HCT116 (cell line): ENCODE measurements around the gene ZSCAN26. TPM values are rescaled to one million over a fixed set of nuclear protein-coding genes. Genes with fewer than 3 reads are reported as not detected.

Experiments
- ATAC-seq: fragments of 200-7000 bp; cut with Tn5 transposase; 2 replicates; pipeline ENCODE4 v1.9.1; 2020; ENCODE audit warnings: mild to moderate bottlenecking, moderate library complexity
- BruUV-seq: library from RNA; stranded (reverse); fragments of 400-500 nt; replicated peaks from 2 replicates; lab custom pipeline; 2021; lab: Mats Ljungman, UMichigan
- CTCF ChIA-PET: fragments of 300-600 bp; sonication (Branson Sonifier 250); formaldehyde crosslinking; loops from one replicate; lab custom pipeline; 2021; ENCODE audit warnings: antibody characterized with exemption; lab: Charles Lee
- POLR2A ChIA-PET: fragments of 300-600, 350-600 bp; sonication (Branson Sonifier 250); formaldehyde crosslinking; loops from one replicate; lab custom pipeline; 2021; ENCODE audit warnings: antibody characterized with exemption; lab: Charles Lee
- RAD21 ChIA-PET, 2 experiments: fragments of 300-600 bp; sonication (Branson Sonifier 250); formaldehyde crosslinking; loops; one replicate each; lab custom pipeline; 2023; ENCODE audit warnings: low total read pairs in 2 of 2; ENCODE audit not compliant: uncharacterized antibody in 2 of 2, unreplicated experiment in 2 of 2, low non-redundant PET in 1 of 2; lab: Charles Lee
- DNase-seq: peaks from one replicate; pipeline ENCODE4 v3.0.0-alpha.2; 2010; ENCODE audit warnings: low read depth, low spot score
- H2AFZ ChIP-seq: fragments of 200-600 bp; shearing (Covaris generic), sonication (generic); 2 replicates; pipeline ENCODE4 v1.6.1; 2017; ENCODE audit warnings: low read depth, mixed run types, mixed read lengths, antibody characterized with exemption, low read length; ENCODE audit not compliant: poor library complexity, severe bottlenecking
- H3K27ac ChIP-seq: 2 replicates; pipeline ENCODE4 v1.5.1; 2012; ENCODE audit warnings: low read depth, low read length
- H3K27me3 ChIP-seq: fragments of 200-600 bp; sonication (generic); 2 replicates; pipeline ENCODE4 v1.6.1; 2016; ENCODE audit warnings: mixed run types, low read length, mixed read lengths; ENCODE audit not compliant: insufficient read depth
- H3K36me3 ChIP-seq, 2 experiments: fragments of 200-500 bp in 1 of 2; fragments of 200-600 bp in 1 of 2; sonication (Bioruptor generic) in 1 of 2; sonication (generic) in 1 of 2; 2 replicates each; pipeline versions ENCODE4 v1.5.1 to v1.6.1; 2014 to 2016; ENCODE audit warnings: low read length in 2 of 2, inconsistent platforms in 1 of 2, mixed read lengths in 1 of 2, mixed run types in 1 of 2; ENCODE audit not compliant: insufficient read depth in 2 of 2, control insufficient read depth in 1 of 2
- H3K4me1 ChIP-seq, 2 experiments: fragments of 200-600 bp in 1 of 2; sonication (generic) in 1 of 2; 2 replicates each; pipeline versions ENCODE4 v1.5.1 to v1.6.1; 2012 to 2017; ENCODE audit warnings: low read length in 2 of 2, inconsistent platforms in 1 of 2, mild to moderate bottlenecking in 1 of 2, mixed read lengths in 1 of 2, mixed run types in 1 of 2, moderate library complexity in 1 of 2; ENCODE audit not compliant: insufficient read depth in 2 of 2, control insufficient read depth in 1 of 2
- H3K4me2 ChIP-seq: fragments of 200-600 bp; sonication (generic); 2 replicates; pipeline ENCODE4 v1.6.1; 2017; ENCODE audit warnings: mixed run types, low read length, mixed read lengths
- H3K4me3 ChIP-seq, 2 experiments: fragments of 200-600 bp in 1 of 2; sonication (generic) in 1 of 2; replicated peaks in 1 of 2; 2 replicates each; pipeline ENCODE4 v1.5.1; 2011 to 2016; ENCODE audit warnings: low read length in 2 of 2, control low read depth in 1 of 2, low read depth in 1 of 2, mild to moderate bottlenecking in 1 of 2, mixed read lengths in 1 of 2, mixed run types in 1 of 2
- H3K79me2 ChIP-seq: fragments of 200-600 bp; sonication (generic); 2 replicates; pipeline ENCODE4 v1.6.1; 2017; ENCODE audit warnings: mild to moderate bottlenecking, mixed run types, low read length, moderate library complexity, mixed read lengths; ENCODE audit not compliant: insufficient read depth
- H3K9ac ChIP-seq: fragments of 200-600 bp; sonication (generic); 2 replicates; pipeline ENCODE4 v1.6.1; 2016; ENCODE audit warnings: low read length, mixed read lengths
- H3K9me2 ChIP-seq: fragments of 200-600 bp; sonication (generic), shearing (Covaris generic); 2 replicates; pipeline ENCODE4 v1.6.1; 2017; ENCODE audit warnings: mixed run types, mild to moderate bottlenecking, moderate library complexity; ENCODE audit not compliant: insufficient read depth
- H3K9me3 ChIP-seq, 2 experiments: fragments of 200-500 bp in 1 of 2; fragments of 200-600 bp in 1 of 2; sonication (Bioruptor generic) in 1 of 2; sonication (generic) in 1 of 2; 2 replicates each; pipeline ENCODE4 v1.6.1; 2014 to 2017; ENCODE audit warnings: low read length in 2 of 2, mixed read lengths in 2 of 2, inconsistent platforms in 1 of 2, low read depth in 1 of 2, mild to moderate bottlenecking in 1 of 2, mixed run types in 1 of 2, moderate library complexity in 1 of 2; ENCODE audit not compliant: control insufficient read depth in 1 of 2, insufficient read depth in 1 of 2
- H4K20me1 ChIP-seq: fragments of 200-600 bp; sonication (generic), shearing (Covaris generic); 2 replicates; pipeline ENCODE4 v1.6.1; 2017; ENCODE audit warnings: mixed run types, mild to moderate bottlenecking, moderate library complexity; ENCODE audit not compliant: insufficient read depth
- CBX3 ChIP-seq: IDR thresholded peaks from 2 replicates; pipeline ENCODE4 v1.6.1; 2012; ENCODE audit warnings: low read depth
- CEBPB ChIP-seq: IDR thresholded peaks from 2 replicates; pipeline ENCODE4 v1.6.1; 2012; ENCODE audit warnings: low read depth
- ELF1 ChIP-seq: IDR thresholded peaks from 2 replicates; pipeline ENCODE4 v1.6.1; 2012; ENCODE audit warnings: low read depth, borderline replicate concordance
- JUND ChIP-seq: IDR thresholded peaks from 2 replicates; pipeline ENCODE4 v1.6.1; 2012
- MAX ChIP-seq: IDR thresholded peaks from 2 replicates; pipeline ENCODE4 v1.6.1; 2012
- SP1 ChIP-seq: IDR thresholded peaks from 2 replicates; pipeline ENCODE4 v1.6.1; 2012; ENCODE audit warnings: low read depth
- YY1 ChIP-seq: IDR thresholded peaks from 2 replicates; pipeline ENCODE4 v1.6.1; 2011; ENCODE audit warnings: low read length, low read depth, moderate library complexity, mild to moderate bottlenecking; ENCODE audit not compliant: insufficient replicate concordance; ENCODE audit errors: extremely low read depth
- intact Hi-C: fragments of 100-400 bp; cut with micrococcal nuclease; formaldehyde crosslinking; loops from 2 replicates; pipeline ENCODE4 v1.10.0; 2022
- total RNA-seq: library from RNA; stranded (reverse); gene quantifications from one replicate; pipeline ENCODE4 v1.2.1, GENCODE V29; 2021; ENCODE audit not compliant: unreplicated experiment

Gene ZSCAN26
- total RNA-seq, 1 experiment from 2014 or later, result 10.3 TPM

- Histone ChIP-seq H3K27me3 (no peaks in the 10 kb centered on the region), H3K27ac (no peak overlapping the region), H2AFZ (no peak overlapping the region), H4K20me1 (no peaks in the 10 kb centered on the region), H3K9me2 (no peaks in the 10 kb centered on the region), H3K4me2 (no peak overlapping the region), H3K36me3 (no peaks in the 10 kb centered on the region), H3K79me2 (peaks cover 14% of the 10 kb centered on the region), H3K9ac (no peak overlapping the region), H3K9me3 (no peaks in the 10 kb centered on the region), H3K4me1 (peaks cover 6 to 25% of the 10 kb centered on the region in 2 experiments; a peak in 3 of 4 replicates), H3K4me3 (no peak overlapping the region)
- TF ChIP-seq JUND (no peak), CBX3 (no peak), YY1 (no peak), CEBPB (no peak)
- ChIA-PET CTCF (interaction anchor here (1.9 kb wide), 1 partner anchor 92 kb away, joined by 5 read pairs; no protein-coding TSS in a partner anchor), RAD21 (no interaction called here), POLR2A (interaction anchor here (2.0 kb wide), 1 partner anchor 11 kb away, joined by 11 read pairs; the partner anchor contains the start of gene ZKSCAN4)
- no peak for DNase-seq
- BruUV-seq, result no TSS peak
- intact Hi-C loops, result no loop called here
- ATAC-seq, result no peak
Observed at GRCh38 chr6:28263922-28264321, 3.0 kb upstream of the ZSCAN26 start.

- DNase-seq, result no peak
- BruUV-seq, result no TSS peak
- Histone ChIP-seq H3K9me3 (no peaks in the 10 kb centered on the region), H3K9ac (no peak overlapping the region), H3K27ac (no peak overlapping the region), H3K4me2 (no peak overlapping the region), H3K79me2 (peaks cover 14% of the 10 kb centered on the region), H2AFZ (no peak overlapping the region), H3K4me3 (no peak overlapping the region), H4K20me1 (no peaks in the 10 kb centered on the region), H3K27me3 (no peaks in the 10 kb centered on the region), H3K9me2 (no peaks in the 10 kb centered on the region), H3K36me3 (no peaks in the 10 kb centered on the region)
- ChIA-PET RAD21 (no interaction called here), POLR2A (interaction anchor here (2.0 kb wide), 1 partner anchor 12 kb away, joined by 11 read pairs; the partner anchor contains the start of gene ZKSCAN4), CTCF (interaction anchor here (1.9 kb wide), 1 partner anchor 91 kb away, joined by 5 read pairs; no protein-coding TSS in a partner anchor)
- no peak for TF ChIP-seq ELF1
- TF ChIP-seq MAX, result no peak
- no peak for TF ChIP-seq SP1
- TF ChIP-seq, all 23 proteins: peak for 0
- intact Hi-C loops, result loop anchor here (5.0 kb wide), 1 partner anchor 72 kb away; the partner anchor contains the start of gene ZSCAN31
- peaks cover 11 to 35% of the 10 kb centered on the region in 2 experiments for H3K4me1 ChIP-seq
- no peak for ATAC-seq
Observed at GRCh38 chr6:28264834-28265401, 2.0 kb upstream of the ZSCAN26 start.
